ENCODE data around the gene ARHGAP32. TPM values are rescaled to one million over a fixed set of nuclear protein-coding genes. Genes with fewer than 3 reads are reported as not detected.

Gene ARHGAP32
- total and polyA plus RNA-seq, 9 donors = 8.3 to 15.1 (median 10.4) TPM

DNA sequence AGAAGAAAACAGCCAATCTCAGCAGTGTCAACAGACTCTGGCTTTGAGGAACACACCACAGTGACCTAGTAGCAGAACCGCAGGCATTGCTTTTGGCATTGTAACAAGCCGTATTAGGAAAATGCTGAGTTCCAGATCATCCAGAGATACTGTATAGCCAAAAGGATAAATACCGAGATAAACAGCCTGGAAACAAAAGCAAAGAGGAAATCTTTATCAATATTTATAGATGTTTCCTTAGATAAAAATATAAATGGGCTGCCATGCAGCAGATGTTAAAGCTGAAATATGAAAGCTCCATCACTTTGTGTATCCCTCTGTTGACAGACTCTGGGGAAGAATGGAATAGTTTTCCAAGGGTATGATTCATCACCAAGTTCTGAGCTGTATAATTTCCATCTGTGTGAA is 150.5 kb downstream of the ARHGAP32 start:
- peak; percentile 86 for DNase-seq
- H3K36me3 ChIP-seq (ENCODE audit: control insufficient read depth, insufficient read depth, low read length) = no peaks in the 10 kb centered on the region

DNA sequence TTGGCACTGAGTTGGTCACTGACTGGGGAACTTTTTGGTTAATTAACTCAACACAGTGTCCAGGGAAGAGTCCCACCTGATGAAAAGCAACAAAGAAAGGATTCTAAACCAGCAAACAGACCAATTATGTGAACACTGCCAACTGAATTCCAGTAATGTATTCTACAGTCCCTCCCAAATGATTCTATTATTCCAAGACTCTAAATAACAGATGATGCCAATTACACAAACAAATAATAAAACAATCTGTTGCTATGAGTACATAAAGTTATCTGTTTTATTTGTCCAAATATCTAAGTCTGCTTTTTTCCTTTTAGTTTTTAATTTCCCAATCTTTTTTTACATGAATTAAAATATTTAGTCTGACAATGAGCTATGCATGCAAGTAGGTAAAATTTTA is 151.2 kb downstream of the ARHGAP32 start:
- H3K9me3 ChIP-seq (replicated peaks; ENCODE audit: control insufficient read depth, low read depth, low read length) = peaks cover 5% of the 10 kb centered on the region
- peak overlapping the region; percentile 14 for H3K27ac ChIP-seq (ENCODE audit: low read length)
- H3K36me3 ChIP-seq (ENCODE audit: control insufficient read depth, insufficient read depth, low read length) = no peaks in the 10 kb centered on the region
- H3K4me3 ChIP-seq (ENCODE audit: low read length) = no peak overlapping the region
- H3K4me1 ChIP-seq (ENCODE audit: control insufficient read depth, insufficient read depth, low read length) = no peaks in the 10 kb centered on the region
- H3K27me3 ChIP-seq (ENCODE audit: control insufficient read depth, insufficient read depth, low read length) = no peaks in the 10 kb centered on the region
- peak; percentile 79 for DNase-seq

More for the DNA sequence above, 150.5 kb downstream of the ARHGAP32 start:
- WGBS (ENCODE audit: insufficient coverage) = no CpG with 5 or more reads among the region's 3 CpGs
- peak overlapping the region; percentile 40 for H3K27ac ChIP-seq (ENCODE audit: low read length)
- H3K9me3 ChIP-seq (replicated peaks; ENCODE audit: control insufficient read depth, low read depth, low read length) = peaks cover 5% of the 10 kb centered on the region
- no peaks in the 10 kb centered on the region for H3K27me3 ChIP-seq (ENCODE audit: control insufficient read depth, insufficient read depth, low read length)
- no peak overlapping the region for H3K4me3 ChIP-seq (ENCODE audit: low read length)
- no peaks in the 10 kb centered on the region for H3K4me1 ChIP-seq (ENCODE audit: control insufficient read depth, insufficient read depth, low read length)

DNA sequence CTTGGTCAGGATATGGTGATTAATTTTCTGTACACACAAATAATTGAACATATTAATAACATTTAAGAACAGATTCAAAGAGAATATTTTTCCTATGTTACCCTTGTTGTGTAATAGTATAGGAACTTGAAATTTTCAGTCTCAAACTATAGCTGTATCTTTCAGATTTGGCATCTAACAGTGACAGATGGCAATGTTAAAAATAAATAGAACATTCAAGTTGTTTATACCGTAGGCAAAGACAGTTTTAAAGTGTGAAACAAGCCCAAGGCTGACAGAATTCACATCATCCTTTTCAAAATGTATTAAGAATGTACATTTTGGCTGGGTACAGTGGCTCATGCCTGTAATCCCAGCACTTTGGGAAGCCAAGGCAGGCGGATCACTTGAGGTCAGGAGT is 156.9 kb downstream of the ARHGAP32 start:
- H3K9me3 ChIP-seq (replicated peaks; ENCODE audit: control insufficient read depth, low read depth, low read length) = peaks cover 10% of the 10 kb centered on the region
- H3K36me3 ChIP-seq (ENCODE audit: control insufficient read depth, insufficient read depth, low read length) = peaks cover 6% of the 10 kb centered on the region
- no peaks in the 10 kb centered on the region for H3K4me1 ChIP-seq (ENCODE audit: control insufficient read depth, insufficient read depth, low read length)
- WGBS (ENCODE audit: insufficient coverage) = no CpG with 5 or more reads among the region's 2 CpGs
- no peak for DNase-seq
- H3K27me3 ChIP-seq (ENCODE audit: control insufficient read depth, insufficient read depth, low read length) = no peaks in the 10 kb centered on the region
- no peak overlapping the region for H3K27ac ChIP-seq (ENCODE audit: low read length)
- no peak overlapping the region for H3K4me3 ChIP-seq (ENCODE audit: low read length)

DNA sequence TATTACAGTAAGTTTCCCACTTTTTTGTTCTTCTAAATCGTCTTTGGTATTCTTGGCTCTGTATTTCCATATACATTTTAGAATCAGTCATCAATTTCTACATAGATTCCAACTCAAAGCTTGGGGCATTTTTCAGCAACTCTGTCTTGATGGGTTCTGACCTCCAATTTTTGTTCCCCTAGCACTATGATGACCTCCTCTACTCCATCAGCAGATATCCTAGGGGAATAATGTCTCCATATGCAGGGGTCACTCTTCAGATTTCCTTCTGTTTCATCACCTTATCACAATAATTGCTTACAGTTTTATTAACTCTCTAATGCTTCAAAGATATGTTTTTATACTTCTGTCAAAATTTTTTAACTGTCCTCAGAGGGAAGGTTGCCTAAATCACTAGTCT is 158.1 kb downstream of the ARHGAP32 start:
- 80% methylated on average over 1 of the region's 1 CpG for WGBS (ENCODE audit: insufficient coverage)
- H3K27me3 ChIP-seq (ENCODE audit: control insufficient read depth, insufficient read depth, low read length) = no peaks in the 10 kb centered on the region
- H3K4me1 ChIP-seq (ENCODE audit: control insufficient read depth, insufficient read depth, low read length) = no peaks in the 10 kb centered on the region
- no peak overlapping the region for H3K27ac ChIP-seq (ENCODE audit: low read length)
- no peak for DNase-seq
- H3K4me3 ChIP-seq (ENCODE audit: low read length) = no peak overlapping the region
- H3K9me3 ChIP-seq (replicated peaks; ENCODE audit: control insufficient read depth, low read depth, low read length) = peaks cover 10% of the 10 kb centered on the region
- peaks cover 6% of the 10 kb centered on the region for H3K36me3 ChIP-seq (ENCODE audit: control insufficient read depth, insufficient read depth, low read length)

DNA sequence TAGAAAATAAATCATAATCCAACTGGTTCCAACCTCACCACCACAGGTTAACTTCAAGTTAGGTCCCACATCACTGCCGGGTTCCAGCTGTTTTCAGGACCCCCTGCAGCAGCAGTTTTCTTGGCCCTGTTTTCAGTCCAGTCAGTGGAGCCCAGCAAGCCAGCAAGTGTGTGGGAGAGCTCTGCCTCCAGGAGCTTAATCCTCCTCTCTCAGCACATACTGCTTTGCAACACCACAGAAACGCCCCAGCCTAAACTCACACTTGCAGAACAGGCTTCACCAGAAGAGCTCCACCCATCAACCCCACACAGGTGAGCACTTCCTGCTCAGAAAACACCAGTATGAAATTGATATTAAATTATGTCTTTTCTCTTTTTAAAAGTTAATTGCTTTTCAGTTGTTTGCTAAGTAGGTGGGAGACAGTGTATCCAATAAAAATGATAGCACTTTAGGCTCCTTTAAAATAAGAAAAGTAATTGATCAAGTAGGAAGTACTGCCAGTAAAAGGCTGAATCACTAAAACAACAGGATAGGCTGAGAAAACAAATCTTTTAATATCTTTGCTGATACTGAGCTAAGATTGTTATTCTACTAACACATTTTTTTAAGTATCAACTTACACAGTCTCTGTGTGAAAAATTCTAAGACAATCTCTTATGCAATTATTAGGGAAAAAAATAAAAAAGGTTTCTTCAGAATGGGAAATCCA is 168.0 kb downstream of the ARHGAP32 start:
- H3K27me3 ChIP-seq (ENCODE audit: control insufficient read depth, insufficient read depth, low read length) = no peaks in the 10 kb centered on the region
- no CpG with 5 or more reads among the region's 2 CpGs for WGBS (ENCODE audit: insufficient coverage)
- no peak overlapping the region for H3K27ac ChIP-seq (ENCODE audit: low read length)
- DNase-seq = no peak
- no peaks in the 10 kb centered on the region for H3K4me1 ChIP-seq (ENCODE audit: control insufficient read depth, insufficient read depth, low read length)
- no peaks in the 10 kb centered on the region for H3K36me3 ChIP-seq (ENCODE audit: control insufficient read depth, insufficient read depth, low read length)
- H3K9me3 ChIP-seq (replicated peaks; ENCODE audit: control insufficient read depth, low read depth, low read length) = no peaks in the 10 kb centered on the region
- H3K4me3 ChIP-seq (ENCODE audit: low read length) = no peak overlapping the region

DNA sequence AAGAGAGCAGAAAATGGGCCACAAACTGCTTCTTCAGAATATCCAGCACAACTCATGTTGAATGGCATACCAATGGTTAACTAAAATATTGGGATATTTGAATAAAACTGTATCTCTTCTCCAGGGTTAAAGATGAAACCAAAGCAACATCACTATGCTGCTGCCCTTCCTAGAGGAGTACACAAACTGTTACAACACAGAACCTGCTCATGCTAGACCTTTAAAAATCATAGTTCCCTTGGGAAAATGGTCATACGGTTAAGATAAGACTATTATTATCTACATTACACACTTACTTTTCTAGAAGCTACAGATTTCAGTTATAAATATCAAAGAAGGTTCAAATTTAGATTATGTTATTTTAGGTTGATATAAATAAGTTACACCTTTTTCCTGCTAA is 170.8 kb downstream of the ARHGAP32 start:
- DNase-seq = no peak
- H3K27me3 ChIP-seq (ENCODE audit: control insufficient read depth, insufficient read depth, low read length) = no peaks in the 10 kb centered on the region
- WGBS (ENCODE audit: insufficient coverage) = no CpG with 5 or more reads among the region's 1 CpG

DNA sequence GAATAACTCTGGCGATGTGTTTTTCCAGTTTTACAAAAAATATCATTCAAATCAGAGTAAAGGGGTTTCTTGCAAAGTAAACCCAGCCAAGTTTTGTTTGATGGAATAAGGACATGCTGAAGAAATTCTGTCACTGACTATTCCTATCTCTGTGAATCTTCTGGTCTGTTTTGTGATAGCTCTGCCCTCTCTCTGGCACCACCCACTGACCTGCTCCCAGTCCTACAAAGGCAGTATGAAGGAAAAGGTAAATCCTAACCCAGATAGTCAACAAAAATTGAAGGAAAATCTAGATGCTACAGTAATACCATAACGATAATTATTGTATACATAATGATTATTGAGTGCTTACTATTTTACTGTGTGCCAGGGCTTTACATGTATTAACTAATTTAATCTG is 173.1 kb downstream of the ARHGAP32 start:
- DNase-seq = no peak

More for the DNA sequence above, 170.8 kb downstream of the ARHGAP32 start:
- Histone ChIP-seq H3K9me3 (replicated peaks; ENCODE audit: control insufficient read depth, low read depth, low read length) (no peaks in the 10 kb centered on the region), H3K27ac (ENCODE audit: low read length) (no peak overlapping the region), H3K4me3 (ENCODE audit: low read length) (no peak overlapping the region), H3K4me1 (ENCODE audit: control insufficient read depth, insufficient read depth, low read length) (no peaks in the 10 kb centered on the region), H3K36me3 (ENCODE audit: control insufficient read depth, insufficient read depth, low read length) (no peaks in the 10 kb centered on the region)

DNA sequence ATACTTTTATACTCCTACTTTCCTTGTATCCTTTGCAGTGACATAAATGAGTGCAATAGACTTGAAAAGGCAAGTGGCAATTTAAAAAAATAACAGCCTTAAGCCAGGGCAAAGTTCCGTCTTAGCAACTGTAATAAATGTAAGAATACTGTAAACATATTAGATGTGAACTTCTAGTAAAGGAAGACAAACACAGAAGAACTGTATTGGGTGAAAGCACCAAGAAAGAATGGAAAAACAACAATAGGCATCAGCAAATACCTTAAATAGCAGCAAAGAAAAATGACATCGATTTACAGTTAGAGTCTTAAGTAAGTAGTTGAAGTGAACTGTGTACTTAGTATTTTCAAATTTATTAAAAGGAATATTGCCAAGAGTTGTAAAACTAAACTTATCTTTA is 174.0 kb downstream of the ARHGAP32 start:
- no peak overlapping the region for H3K27ac ChIP-seq (ENCODE audit: low read length)
- no peak overlapping the region for H3K4me3 ChIP-seq (ENCODE audit: low read length)
- DNase-seq = no peak
- H3K9me3 ChIP-seq (replicated peaks; ENCODE audit: control insufficient read depth, low read depth, low read length) = no peaks in the 10 kb centered on the region
- no peaks in the 10 kb centered on the region for H3K36me3 ChIP-seq (ENCODE audit: control insufficient read depth, insufficient read depth, low read length)
- no CpG with 5 or more reads among the region's 2 CpGs for WGBS (ENCODE audit: insufficient coverage)
- no peaks in the 10 kb centered on the region for H3K4me1 ChIP-seq (ENCODE audit: control insufficient read depth, insufficient read depth, low read length)
- no peaks in the 10 kb centered on the region for H3K27me3 ChIP-seq (ENCODE audit: control insufficient read depth, insufficient read depth, low read length)

More for the DNA sequence above, 173.1 kb downstream of the ARHGAP32 start:
- H3K27ac ChIP-seq (ENCODE audit: low read length) = no peak overlapping the region
- H3K36me3 ChIP-seq (ENCODE audit: control insufficient read depth, insufficient read depth, low read length) = no peaks in the 10 kb centered on the region
- no peak overlapping the region for H3K4me3 ChIP-seq (ENCODE audit: low read length)
- H3K9me3 ChIP-seq (replicated peaks; ENCODE audit: control insufficient read depth, low read depth, low read length) = no peaks in the 10 kb centered on the region
- WGBS (ENCODE audit: insufficient coverage) = no CpG with 5 or more reads among the region's 2 CpGs
- H3K4me1 ChIP-seq (ENCODE audit: control insufficient read depth, insufficient read depth, low read length) = no peaks in the 10 kb centered on the region
- no peaks in the 10 kb centered on the region for H3K27me3 ChIP-seq (ENCODE audit: control insufficient read depth, insufficient read depth, low read length)

DNA sequence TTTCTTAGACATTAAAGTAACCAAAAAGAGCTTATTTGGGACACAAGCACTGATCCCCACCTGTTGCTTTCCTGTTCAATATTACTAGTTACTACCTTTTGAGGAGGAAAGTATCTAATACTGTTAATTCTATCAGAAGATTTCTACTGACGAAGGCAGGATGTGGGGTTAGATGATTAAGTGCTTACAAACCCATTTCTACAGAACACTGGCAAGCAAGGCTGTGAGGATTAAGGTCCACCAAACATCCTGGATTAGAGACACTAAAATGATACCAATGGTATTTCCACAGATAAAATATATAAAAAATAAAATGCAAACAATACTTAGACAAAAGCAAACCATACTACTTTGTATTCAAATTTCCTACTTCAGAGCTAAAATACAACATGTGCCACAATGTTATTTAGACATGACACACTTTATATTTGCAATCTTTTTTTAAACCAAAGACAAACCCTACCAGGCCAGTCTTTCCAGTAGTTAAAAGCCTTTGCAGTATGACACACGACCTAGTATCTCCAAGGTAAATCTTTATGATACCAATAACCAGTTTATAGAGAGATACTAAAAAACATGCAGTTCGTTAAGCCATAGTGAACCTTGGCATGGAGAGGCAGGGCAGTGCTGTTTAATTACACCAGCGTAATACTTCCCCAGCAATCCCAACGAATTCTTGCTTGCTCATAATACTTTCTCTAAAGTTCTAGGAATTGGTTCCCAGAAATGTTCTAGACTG is 178.2 kb downstream of the ARHGAP32 start:
- DNase-seq = no peak
- Histone ChIP-seq H3K27ac (ENCODE audit: low read length) (no peak overlapping the region), H3K9me3 (replicated peaks; ENCODE audit: control insufficient read depth, low read depth, low read length) (no peaks in the 10 kb centered on the region), H3K27me3 (ENCODE audit: control insufficient read depth, insufficient read depth, low read length) (no peaks in the 10 kb centered on the region), H3K4me3 (ENCODE audit: low read length) (no peak overlapping the region), H3K4me1 (ENCODE audit: control insufficient read depth, insufficient read depth, low read length) (no peaks in the 10 kb centered on the region), H3K36me3 (ENCODE audit: control insufficient read depth, insufficient read depth, low read length) (no peaks in the 10 kb centered on the region)
- no CpG with 5 or more reads among the region's 5 CpGs for WGBS (ENCODE audit: insufficient coverage)

DNA sequence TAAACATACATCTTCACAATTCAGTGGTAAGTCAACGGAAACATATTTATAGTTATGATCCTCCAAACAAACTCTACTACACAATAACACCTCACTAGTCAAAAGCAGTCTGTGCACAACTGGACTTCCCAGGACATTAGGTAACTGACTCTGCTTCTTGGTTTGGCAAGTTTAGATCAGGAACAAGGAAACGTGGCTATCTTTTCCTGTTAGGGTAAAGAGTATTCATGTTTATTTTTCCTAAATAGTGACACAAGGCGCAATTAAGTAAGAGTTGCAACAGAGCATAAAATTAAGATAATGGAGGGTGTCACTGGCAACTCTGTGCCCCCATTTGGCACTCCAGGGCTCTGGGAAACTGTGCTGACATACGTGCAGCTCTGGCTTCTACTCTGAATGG is 179.2 kb downstream of the ARHGAP32 start:
- WGBS (ENCODE audit: insufficient coverage) = 93% methylated on average over 3 of the region's 4 CpGs
- Histone ChIP-seq H3K27ac (ENCODE audit: low read length) (no peak overlapping the region), H3K4me3 (ENCODE audit: low read length) (no peak overlapping the region), H3K36me3 (ENCODE audit: control insufficient read depth, insufficient read depth, low read length) (no peaks in the 10 kb centered on the region), H3K9me3 (replicated peaks; ENCODE audit: control insufficient read depth, low read depth, low read length) (no peaks in the 10 kb centered on the region), H3K4me1 (ENCODE audit: control insufficient read depth, insufficient read depth, low read length) (no peaks in the 10 kb centered on the region), H3K27me3 (ENCODE audit: control insufficient read depth, insufficient read depth, low read length) (no peaks in the 10 kb centered on the region)
- no peak for DNase-seq
